ENCODE measurements around the gene TECTA.
"Not testable (repeated sequence)": the region's sequence is repeated elsewhere in the genome, so short reads cannot be mapped to it uniquely, and the experiment has no call there.

The TECTA gene

DNA sequence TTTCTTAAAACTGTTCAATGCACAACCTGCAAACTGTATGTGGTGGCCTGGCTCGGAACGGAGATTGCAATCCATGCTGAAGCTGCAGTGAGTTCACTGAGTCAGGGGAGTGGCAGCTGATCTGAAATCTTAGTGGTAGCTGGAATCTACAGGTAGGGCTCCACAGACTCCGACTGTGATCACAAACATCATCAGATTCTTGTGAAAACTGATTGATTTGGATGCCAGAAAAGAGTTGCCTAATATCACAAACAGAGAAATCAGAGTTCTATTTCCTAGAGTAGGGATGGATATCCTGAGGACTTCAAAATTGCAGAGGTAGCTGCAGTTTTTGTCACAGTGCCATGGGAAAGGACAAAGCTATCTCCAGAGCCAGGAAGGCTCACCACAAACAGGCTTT, 134.0 kb downstream of the TECTA start:
- peak; percentile 89 to 93 for DNase-seq

DNA sequence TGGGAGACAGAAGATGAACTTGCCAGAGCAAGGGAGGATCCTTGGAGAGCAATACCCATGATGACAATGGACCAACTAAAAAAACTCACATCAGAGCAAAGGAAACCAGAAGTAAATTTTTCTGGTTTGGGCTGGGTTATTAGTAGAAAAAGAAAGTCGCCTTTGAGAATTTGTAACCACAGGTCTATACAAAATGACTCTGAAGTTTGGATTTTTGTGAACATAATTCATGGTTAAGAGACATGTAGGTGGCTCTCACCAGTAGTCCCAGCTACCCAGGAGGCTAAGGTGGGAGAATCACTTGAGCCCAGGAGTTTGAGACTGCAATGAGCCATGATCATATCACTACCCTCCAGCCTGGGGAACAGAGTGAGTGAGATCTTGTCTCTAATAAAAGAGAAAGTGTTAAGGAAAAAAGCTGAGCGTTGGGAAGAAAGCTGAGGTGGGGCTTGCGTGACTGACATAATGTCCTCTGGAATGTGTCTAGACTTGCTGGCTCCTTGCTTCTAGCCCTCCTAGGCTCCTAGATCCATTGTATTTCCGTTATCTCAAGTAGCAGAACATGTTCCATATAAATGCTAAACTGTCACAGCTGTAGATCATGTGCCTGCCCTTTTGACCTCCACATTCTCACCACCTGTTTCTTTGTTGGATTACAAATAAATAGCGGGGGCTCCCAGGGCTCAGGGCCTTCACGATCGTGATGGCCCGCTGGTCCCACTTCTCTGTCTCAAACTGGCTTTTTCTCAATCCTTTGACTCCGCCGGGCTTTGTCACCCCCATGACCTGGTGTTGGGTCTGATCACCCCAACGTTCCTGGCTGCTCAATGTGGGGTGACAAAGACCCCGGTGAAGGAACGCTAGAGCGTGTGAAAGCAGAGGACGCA, 135.3 kb downstream of the TECTA start:
- DNase-seq = peak; percentile 39 to 42

- DNase-seq = not testable (repeated sequence)
These were observed 136.2 kb downstream of the TECTA start for GRCh38 chr11:121237247-121237646.

GRCh38 chr11:121237686-121238658, 136.9 kb downstream of the TECTA start:
- DNase-seq = peak; percentile 90

DNA sequence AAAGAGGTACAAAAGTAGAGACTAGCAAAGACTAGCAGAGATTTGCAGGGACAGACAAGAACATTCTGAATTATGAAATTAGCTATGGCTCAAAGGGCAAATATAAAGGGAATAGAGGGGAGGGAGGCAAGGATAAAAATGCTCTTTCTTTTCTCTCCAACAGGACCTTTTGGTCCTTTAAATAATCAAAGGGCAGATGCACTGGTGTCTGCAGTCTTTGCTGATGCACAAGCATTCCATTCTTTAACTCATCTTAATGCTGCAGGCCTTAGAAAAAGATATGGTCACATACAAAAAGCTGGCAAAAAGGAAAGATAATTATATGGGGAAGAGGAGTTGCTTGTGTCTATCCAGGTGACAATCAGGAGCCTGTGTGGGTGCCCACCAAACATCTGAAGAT, 137.9 kb downstream of the TECTA start:
- no peak for DNase-seq

DNA sequence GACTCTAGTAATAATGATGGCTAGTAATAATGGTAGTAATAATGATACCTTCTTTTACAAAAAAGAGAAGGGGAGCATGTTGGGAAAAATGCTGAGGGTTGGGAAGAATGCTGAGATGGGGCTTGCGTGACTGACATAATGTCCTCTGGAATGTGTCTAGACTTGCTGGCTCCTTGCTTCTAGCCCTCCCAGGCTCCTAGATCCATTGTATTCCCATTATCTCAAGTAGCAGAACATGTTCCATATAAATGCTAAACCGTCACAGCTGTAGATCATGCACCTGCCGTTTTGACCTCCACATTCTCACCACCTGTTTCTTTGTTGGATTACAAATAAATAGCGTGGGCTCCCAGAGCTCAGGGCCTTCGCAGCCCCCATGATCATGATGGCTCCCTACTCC, 139.0 kb downstream of the TECTA start:
- DNase-seq = peak; percentile 54 to 59

DNA sequence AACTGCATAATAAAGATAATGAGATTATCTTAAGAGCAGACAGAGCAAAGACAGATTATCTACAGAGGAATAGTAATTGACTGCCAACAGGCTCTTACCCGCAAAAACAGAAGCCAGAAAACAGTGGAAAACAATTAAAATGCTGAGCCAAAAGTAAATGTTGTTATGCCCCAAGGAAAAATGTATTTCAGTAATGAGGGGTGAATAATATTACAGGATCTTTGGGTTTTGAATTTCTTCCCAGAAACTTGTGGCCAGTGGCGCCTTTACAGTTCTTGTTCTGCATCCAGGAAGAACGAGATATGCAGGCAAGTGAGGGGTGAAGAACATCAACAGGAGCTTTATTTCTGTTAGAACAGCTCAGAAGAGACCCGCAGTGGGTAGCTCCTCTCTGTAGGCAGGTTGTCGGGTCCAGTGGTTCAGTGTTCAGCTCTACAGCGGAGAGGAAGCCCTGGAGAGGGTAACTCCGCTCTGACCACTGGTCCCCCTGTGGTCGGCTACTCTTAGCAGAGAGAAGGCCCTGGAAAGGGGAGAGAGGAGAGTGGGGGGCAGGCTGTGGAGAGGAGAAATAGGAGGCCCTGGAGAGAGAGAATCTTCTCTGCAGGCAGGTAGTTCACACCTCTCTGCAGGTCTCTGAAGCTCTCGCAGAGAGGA, 139.7 kb downstream of the TECTA start:
- no peak for DNase-seq

All from NCI-H526 (cell line).